ENCODE data around the gene SAP30BP.

SAP30BP gene

GRCh38 chr17:75623386-75623785 is 43.8 kb upstream of the SAP30BP start:
- TF ChIP-seq CTCF (IDR thresholded peaks at IDR 0.05; ENCODE audit: control insufficient read depth, extremely low read depth, insufficient read depth) = no peak
- H3K4me3 ChIP-seq (ENCODE audit: low read depth, low read length) = no peak overlapping the region
- no peak for DNase-seq (ENCODE audit: low read depth)

GRCh38 chr17:75624021-75624420 is 43.1 kb upstream of the SAP30BP start:
- TF ChIP-seq CTCF (IDR thresholded peaks at IDR 0.05; ENCODE audit: control insufficient read depth, extremely low read depth, insufficient read depth) = no peak
- H3K4me3 ChIP-seq (ENCODE audit: low read depth, low read length) = no peak overlapping the region
- no peak for DNase-seq (ENCODE audit: low read depth)

- DNase-seq (ENCODE audit: low read depth) = no peak
- no peak for TF ChIP-seq CTCF (IDR thresholded peaks at IDR 0.05; ENCODE audit: control insufficient read depth, extremely low read depth, insufficient read depth)
- H3K4me3 ChIP-seq (ENCODE audit: low read depth, low read length) = no peak overlapping the region
Measured at GRCh38 chr17:75624714-75625345, 42.3 kb upstream of the SAP30BP start.

GRCh38 chr17:75625813-75626486 is 41.2 kb upstream of the SAP30BP start:
- no peak for DNase-seq (ENCODE audit: low read depth)
- peak; percentile 50 for TF ChIP-seq CTCF (IDR thresholded peaks at IDR 0.05; ENCODE audit: control insufficient read depth, extremely low read depth, insufficient read depth)
- no peak overlapping the region for H3K4me3 ChIP-seq (ENCODE audit: low read depth, low read length)

GRCh38 chr17:75626496-75627038 is 40.6 kb upstream of the SAP30BP start:
- DNase-seq (ENCODE audit: low read depth) = no peak
- TF ChIP-seq CTCF (IDR thresholded peaks at IDR 0.05; ENCODE audit: control insufficient read depth, extremely low read depth, insufficient read depth) = no peak
- H3K4me3 ChIP-seq (ENCODE audit: low read depth, low read length) = no peak overlapping the region

- no peak overlapping the region for H3K4me3 ChIP-seq (ENCODE audit: low read depth, low read length)
- no peak for TF ChIP-seq CTCF (IDR thresholded peaks at IDR 0.05; ENCODE audit: control insufficient read depth, extremely low read depth, insufficient read depth)
- DNase-seq (ENCODE audit: low read depth) = no peak
Measured at GRCh38 chr17:75627094-75627493, 40.0 kb upstream of the SAP30BP start.

Measured in LNCaP clone FGC (cell line).